Stimulated activated CD8-positive, alpha-beta memory T cell treated with anti-CD3 and anti-CD28 coated beads, Interleukin-4, amount 100 ng/mL, for 48 hours (primary cell): Measurements from ENCODE around the gene MYOM1.

Experiments used
- DNase-seq: peaks from one replicate; pipeline ENCODE4 v3.0.0-alpha.2; 2020

The MYOM1 gene

GRCh38 chr18:3111523-3112240, 108.1 kb downstream of the MYOM1 start:
- DNase-seq, result no peak

- no peak for DNase-seq
These were observed 109.6 kb downstream of the MYOM1 start for GRCh38 chr18:3110034-3110752.

GRCh38 chr18:3107740-3108151, 112.0 kb downstream of the MYOM1 start:
- no peak for DNase-seq

GRCh38 chr18:3104190-3105054, 115.3 kb downstream of the MYOM1 start:
- no peak for DNase-seq

DNA sequence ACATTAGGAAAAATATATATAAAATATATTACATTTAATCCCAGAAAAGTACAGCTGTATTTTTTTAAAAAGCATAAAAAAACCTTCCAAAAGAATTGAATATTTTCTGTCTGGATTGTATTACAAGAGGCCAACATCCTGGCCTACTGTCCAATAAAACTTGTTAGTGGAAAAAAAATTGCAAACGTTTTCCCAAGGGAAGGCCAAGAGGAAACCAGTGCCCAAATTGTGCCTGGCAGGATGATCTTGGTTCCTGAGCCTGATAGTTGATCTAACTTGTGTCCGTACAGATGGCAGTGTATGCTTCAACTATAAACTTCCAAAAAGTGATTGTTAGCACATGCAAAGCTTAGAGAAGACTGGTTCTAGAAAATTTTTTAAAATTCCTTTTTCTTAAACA, 116.2 kb downstream of the MYOM1 start:
- no peak for DNase-seq

- no peak for DNase-seq
These were observed 116.8 kb downstream of the MYOM1 start for GRCh38 chr18:3102983-3103382.

DNA sequence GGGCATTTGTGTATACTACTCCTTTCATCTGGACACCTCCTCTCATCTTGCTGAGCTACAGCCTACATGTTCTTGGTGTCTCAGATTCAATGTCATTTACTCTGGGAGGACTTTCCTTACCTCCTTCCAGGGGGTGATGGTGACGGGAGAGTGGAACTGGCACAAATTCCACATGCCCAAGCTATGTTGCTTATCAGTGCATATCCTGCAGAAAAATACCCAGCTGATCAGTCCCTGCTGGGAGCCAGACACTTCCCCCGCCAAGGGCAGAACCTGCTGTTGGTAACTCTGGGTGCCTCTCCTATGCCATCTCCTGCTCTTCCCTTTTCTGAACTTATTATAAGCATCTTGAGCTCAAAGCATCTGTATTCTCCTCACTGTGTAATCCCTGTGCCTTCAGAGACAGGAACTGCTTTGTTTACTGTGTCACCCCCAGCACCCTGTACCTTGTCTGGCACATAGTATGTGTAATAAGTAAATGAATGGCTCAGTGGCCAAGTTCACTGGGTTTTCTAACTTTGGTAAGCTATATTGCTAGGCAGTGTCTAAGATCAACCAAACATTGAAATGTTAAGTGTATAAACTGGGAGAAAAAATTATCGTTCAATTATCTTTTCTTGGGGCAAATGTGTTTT, 119.2 kb downstream of the MYOM1 start:
- DNase-seq, result no peak

DNA sequence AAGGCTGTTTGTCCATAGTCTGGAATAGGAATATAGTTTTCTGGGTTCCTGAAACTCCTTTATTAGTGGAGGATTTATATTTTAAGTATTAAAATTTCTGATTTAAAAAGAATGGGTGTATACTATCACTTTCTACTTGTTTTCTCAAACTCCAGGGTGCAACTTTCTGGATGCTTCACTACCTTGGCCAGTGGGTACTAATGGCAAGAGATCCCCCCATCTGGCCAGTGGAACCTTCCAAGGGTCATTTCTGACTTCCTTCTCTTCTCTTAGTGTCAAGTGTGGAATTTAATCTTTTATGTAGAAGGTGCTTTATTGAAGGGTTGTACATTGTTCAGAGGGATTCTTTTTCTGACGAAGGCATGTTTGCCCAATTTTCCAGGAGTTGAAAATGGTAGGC, 120.4 kb downstream of the MYOM1 start:
- DNase-seq, result no peak

- DNase-seq, result no peak
These were observed 122.7 kb downstream of the MYOM1 start for GRCh38 chr18:3097082-3097481.

GRCh38 chr18:3095921-3096320, 123.8 kb downstream of the MYOM1 start:
- DNase-seq, result no peak

DNA sequence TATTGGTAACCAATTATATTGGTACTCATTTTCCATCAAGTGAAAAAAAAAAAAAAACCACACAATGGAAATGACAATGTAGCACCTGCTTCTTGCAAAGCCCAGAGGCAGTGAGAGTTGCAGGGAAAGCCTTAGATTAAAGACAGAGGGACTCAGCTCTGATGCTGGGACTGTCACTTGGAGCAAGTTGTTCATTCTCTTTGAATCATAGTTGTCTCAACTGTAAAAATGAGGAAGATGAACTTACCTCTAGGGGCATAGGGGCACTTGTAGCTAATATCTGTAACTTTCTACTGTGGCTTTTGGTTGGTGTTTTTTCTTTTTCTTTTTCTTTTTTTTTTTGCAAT, 125.5 kb downstream of the MYOM1 start:
- DNase-seq, result no peak

GRCh38 chr18:3093624-3094337, 126.0 kb downstream of the MYOM1 start:
- DNase-seq, result no peak

DNA sequence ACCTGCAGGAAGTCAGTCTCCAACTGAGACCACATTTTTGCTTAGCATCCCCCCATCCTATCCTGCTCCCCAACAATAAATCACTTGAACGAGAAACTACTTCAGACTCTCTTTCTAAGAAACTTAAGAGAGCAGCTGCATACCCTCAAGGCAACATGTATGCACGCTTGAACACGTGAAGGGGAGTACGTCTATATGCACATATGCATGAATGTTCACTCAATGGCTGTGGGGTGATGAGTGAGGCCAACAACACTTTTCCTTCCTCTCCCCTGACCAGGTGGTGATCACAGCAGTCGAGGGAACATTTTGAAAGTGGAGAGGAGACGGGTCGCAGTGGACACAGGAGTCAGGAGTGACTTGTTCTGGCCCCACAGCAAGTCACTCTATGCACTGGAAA, 127.0 kb downstream of the MYOM1 start:
- DNase-seq, result no peak

- DNase-seq, result no peak
These were observed 130.2 kb downstream of the MYOM1 start for GRCh38 chr18:3089579-3089978.

GRCh38 chr18:3088449-3088848, 131.3 kb downstream of the MYOM1 start:
- DNase-seq, result no peak

DNA sequence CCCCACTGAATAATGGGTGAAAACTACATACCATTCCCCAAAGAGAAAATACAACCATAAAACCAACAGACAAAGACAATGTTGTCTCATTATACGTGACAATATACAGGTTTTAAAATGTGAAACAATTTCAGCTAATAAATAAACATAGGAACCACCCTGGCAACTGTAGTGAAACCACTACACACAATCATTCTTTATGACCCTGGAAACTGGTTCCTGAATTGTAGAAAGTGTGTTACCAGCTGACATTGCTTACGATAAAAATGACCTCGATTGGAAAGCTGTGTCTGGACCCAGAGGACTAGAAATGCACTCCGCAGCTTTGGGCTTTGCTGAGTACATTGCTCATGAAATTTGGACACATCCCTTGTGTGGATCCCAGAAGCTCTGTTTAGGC, 132.9 kb downstream of the MYOM1 start:
- DNase-seq, result no peak

DNA sequence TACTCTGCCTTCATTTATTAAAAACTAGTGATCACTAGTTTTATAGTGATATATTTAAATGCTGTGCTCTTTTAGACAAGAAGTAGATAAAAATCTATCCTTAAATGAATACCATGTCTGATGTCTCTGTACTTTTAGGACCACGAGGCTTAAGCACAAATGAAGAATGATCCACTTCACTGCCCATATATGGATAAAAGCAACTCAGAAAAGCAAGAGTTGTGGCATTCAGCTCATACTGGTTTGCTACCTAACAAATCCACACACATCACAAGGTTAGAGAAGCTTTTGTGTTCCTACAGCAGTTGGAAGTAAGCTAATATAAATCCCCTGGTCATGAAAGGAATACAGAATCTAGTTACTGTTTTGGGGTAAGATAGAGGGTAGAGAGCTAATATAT, 134.2 kb downstream of the MYOM1 start:
- no peak for DNase-seq

DNA sequence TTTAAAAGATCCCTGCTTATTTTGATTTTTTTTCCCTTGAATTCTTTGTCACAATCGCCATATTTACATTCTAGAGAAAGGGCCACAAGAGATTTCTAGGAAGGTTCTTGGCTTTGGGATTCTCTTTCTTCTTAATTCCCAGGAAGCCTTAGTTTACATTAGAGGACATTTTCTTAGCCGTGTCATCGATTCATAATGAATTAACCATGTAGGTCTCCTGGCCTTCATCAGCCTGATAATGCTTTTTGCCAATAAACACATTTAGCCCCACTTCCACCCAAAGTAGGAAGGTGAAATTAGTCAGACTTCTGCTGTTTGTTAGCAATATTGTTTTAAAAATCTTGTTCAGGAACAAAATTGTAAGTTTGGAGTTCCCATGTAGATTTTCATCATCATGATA, 135.6 kb downstream of the MYOM1 start:
- no peak for DNase-seq

DNA sequence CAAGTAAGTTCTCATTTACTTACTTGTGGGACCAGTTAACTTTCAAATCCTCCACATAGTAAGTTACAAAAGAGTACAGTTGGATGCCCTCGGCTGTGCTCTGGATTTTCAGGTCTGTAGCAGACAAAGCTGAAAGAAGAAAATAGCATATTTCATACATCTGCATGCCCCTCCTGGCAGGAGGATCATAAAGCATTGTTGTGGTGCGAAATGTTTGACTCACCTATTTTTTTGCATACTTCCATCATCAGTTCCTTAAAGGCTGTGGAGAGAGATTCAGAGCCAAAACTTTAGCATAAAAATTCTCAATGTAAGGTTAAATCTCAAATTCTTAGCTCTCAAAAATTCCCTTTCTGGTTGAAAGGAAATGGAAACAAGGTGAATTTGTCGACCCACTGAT, 136.0 kb downstream of the MYOM1 start:
- DNase-seq, result no peak

GRCh38 chr18:3081584-3081991, 138.2 kb downstream of the MYOM1 start:
- no peak for DNase-seq

GRCh38 chr18:3079653-3080052, 140.1 kb downstream of the MYOM1 start:
- no peak for DNase-seq

GRCh38 chr18:3075491-3075890, 144.3 kb downstream of the MYOM1 start:
- DNase-seq, result no peak

- DNase-seq, result no peak
These were observed 145.7 kb downstream of the MYOM1 start for GRCh38 chr18:3074087-3074486.
